HEK293 (cell line): ENCODE measurements around the gene MYH14.

Experiments
- KLF10 ChIP-seq: fragments of 450-650 bp; IDR thresholded peaks from 2 replicates; pipeline ENCODE4 v1.5.1; 2018; ENCODE audit warnings: missing biosample characterization, mild to moderate bottlenecking, missing genetic modification characterization
- YY1 ChIP-seq: fragments of 450-650 bp; formaldehyde crosslinking; IDR thresholded peaks from 2 replicates; pipeline ENCODE4 v1.5.1; 2018; ENCODE audit warnings: missing biosample characterization, missing genetic modification characterization
- ZBTB21 ChIP-seq: fragments of 450-650 bp; formaldehyde crosslinking; IDR thresholded peaks from 2 replicates; pipeline ENCODE4 v1.5.1; 2017; ENCODE audit warnings: missing biosample characterization, missing genetic modification characterization
- ZBTB26 ChIP-seq: fragments of 450-650 bp; formaldehyde crosslinking; optimal IDR thresholded peaks from 2 replicates; pipeline ENCODE3; 2016; ENCODE audit warnings: missing biosample characterization, mild to moderate bottlenecking, missing genetic modification characterization
- ZNF10 ChIP-seq: fragments of 450-650 bp; formaldehyde crosslinking; IDR thresholded peaks from 2 replicates; pipeline ENCODE4 v1.5.1; 2017; ENCODE audit warnings: missing biosample characterization, missing genetic modification characterization
- ZNF274 ChIP-seq, 2 experiments: fragments of 200-500 bp in 1 of 2; fragments of 450-650 bp in 1 of 2; sonication (Bioruptor generic) in 1 of 2; formaldehyde crosslinking in 1 of 2; IDR thresholded peaks; 2 replicates each; pipeline versions ENCODE4 v1.5.1 to v1.6.1; 2014 to 2016; ENCODE audit warnings: borderline replicate concordance in 1 of 2, inconsistent platforms in 1 of 2, low read length in 1 of 2, missing biosample characterization in 1 of 2, missing genetic modification characterization in 1 of 2
- ZNF768 ChIP-seq: fragments of 450-650 bp; formaldehyde crosslinking; IDR thresholded peaks from 2 replicates; pipeline ENCODE4 v1.5.1; 2018; ENCODE audit warnings: missing biosample characterization, mild to moderate bottlenecking, missing genetic modification characterization

- no peak for TF ChIP-seq ZNF274 (IDR thresholded peaks at IDR 0.05; ENCODE audit: low read length)
- TF ChIP-seq ZNF274 (tag by site-specific recombination; IDR thresholded peaks at IDR 0.05; ENCODE audit: borderline replicate concordance) = no peak
- TF ChIP-seq ZNF10 (tag by site-specific recombination) = no peak
- TF ChIP-seq ZNF768 (tag by site-specific recombination) = no peak
- TF ChIP-seq ZBTB26 (tag by site-specific recombination) = no peak
- TF ChIP-seq YY1 (tag by site-specific recombination) = no peak
- no peak for TF ChIP-seq ZBTB21 (tag by site-specific recombination)
- no peak for TF ChIP-seq KLF10 (tag by site-specific recombination)
Observed at GRCh38 chr19:50327461-50328223, 124.2 kb downstream of the MYH14 start.
